IMR-90 (cell line): Measurements from ENCODE around the gene ANAPC1. TPM values are rescaled to one million over a fixed set of nuclear protein-coding genes. Genes with fewer than 3 reads are reported as not detected.

ENCODE experiments used
- ATAC-seq: fragments of 200-7000 bp; cut with Tn5 transposase; 2 replicates; pipeline ENCODE4 v1.9.1; 2020; ENCODE audit warnings: low read depth, mild to moderate bottlenecking, moderate library complexity
- BruUV-seq: library from RNA; stranded (reverse); fragments of 400-500 nt; replicated peaks from 2 replicates; lab custom pipeline; 2021; lab: Mats Ljungman, UMichigan
- CTCF ChIA-PET: fragments of 300-600 bp; formaldehyde crosslinking; extraction: SDS; loops from one replicate; lab custom pipeline; 2021; ENCODE audit warnings: antibody characterized with exemption; lab: Yijun Ruan, JAX
- POLR2A ChIA-PET: fragments of 300-600 bp; sonication (Branson Sonifier 250); formaldehyde crosslinking; loops from one replicate; lab custom pipeline; 2022; ENCODE audit warnings: antibody characterized with exemption; ENCODE audit not compliant: unreplicated experiment; lab: Charles Lee
- DNase-seq: peaks from one replicate; pipeline ENCODE4 v3.0.0; 2013
- H2AFZ ChIP-seq: replicated peaks from 2 replicates; pipeline ENCODE3; 2013; ENCODE audit warnings: low read length, mild to moderate bottlenecking; ENCODE audit not compliant: poor library complexity
- H2AK5ac ChIP-seq: 2 replicates; pipeline ENCODE4 v1.6.1; 2013; ENCODE audit warnings: low read depth, low read length, inconsistent platforms
- H2AK9ac ChIP-seq: replicated peaks from 2 replicates; pipeline ENCODE3; 2013; ENCODE audit warnings: mild to moderate bottlenecking, low read depth, low read length, moderate library complexity; ENCODE audit not compliant: poor library complexity
- H2BK120ac ChIP-seq: 2 replicates; pipeline ENCODE4 v1.6.1; 2013; ENCODE audit warnings: low read depth, low read length, inconsistent platforms
- H2BK15ac ChIP-seq: 3 replicates; pipeline ENCODE4 v1.6.1; 2013; ENCODE audit warnings: low read depth, low read length, inconsistent platforms
- H2BK20ac ChIP-seq: 2 replicates; pipeline ENCODE4 v1.6.1; 2013; ENCODE audit warnings: low read depth, mild to moderate bottlenecking, inconsistent platforms, low read length, moderate library complexity
- H2BK5ac ChIP-seq: 2 replicates; pipeline ENCODE4 v1.6.1; 2013; ENCODE audit warnings: mild to moderate bottlenecking, low read depth, low read length, inconsistent platforms; ENCODE audit not compliant: poor library complexity, severe bottlenecking
- H3K14ac ChIP-seq: replicated peaks from 2 replicates; pipeline ENCODE4 v1.6.1; 2013; ENCODE audit warnings: low read depth, low read length, inconsistent platforms
- H3K18ac ChIP-seq: 2 replicates; pipeline ENCODE4 v1.6.1; 2013; ENCODE audit warnings: low read depth, low read length, control low read depth
- H3K23ac ChIP-seq: 2 replicates; pipeline ENCODE4 v1.6.1; 2013; ENCODE audit warnings: low read depth, low read length, inconsistent platforms
- H3K27ac ChIP-seq: 2 replicates; pipeline ENCODE4 v1.5.1; 2013; ENCODE audit warnings: mild to moderate bottlenecking, control low read depth, low read length; ENCODE audit not compliant: insufficient read depth
- H3K27me3 ChIP-seq: 2 replicates; pipeline ENCODE4 v1.6.1; 2013; ENCODE audit warnings: low read length; ENCODE audit not compliant: control insufficient read depth, insufficient read depth
- H3K36me3 ChIP-seq: 2 replicates; pipeline ENCODE4 v1.6.1; 2013; ENCODE audit warnings: low read length, mixed read lengths; ENCODE audit not compliant: control insufficient read depth, insufficient read depth
- H3K4ac ChIP-seq: 2 replicates; pipeline ENCODE4 v1.6.1; 2013; ENCODE audit warnings: low read depth, low read length, inconsistent platforms
- H3K4me1 ChIP-seq: 2 replicates; pipeline ENCODE4 v1.6.1; 2013; ENCODE audit warnings: low read length, mixed read lengths; ENCODE audit not compliant: control insufficient read depth, insufficient read depth
- H3K4me2 ChIP-seq: 2 replicates; pipeline ENCODE4 v1.6.1; 2013; ENCODE audit warnings: low read depth, mild to moderate bottlenecking, control low read depth, low read length, moderate library complexity
- H3K4me3 ChIP-seq: 2 replicates; pipeline ENCODE4 v1.5.1; 2013; ENCODE audit warnings: low read depth, mild to moderate bottlenecking, control low read depth, low read length, moderate library complexity; ENCODE audit not compliant: insufficient read depth
- H3K56ac ChIP-seq: 2 replicates; pipeline ENCODE4 v1.6.1; 2013; ENCODE audit warnings: low read length, inconsistent platforms; ENCODE audit not compliant: insufficient read depth; ENCODE audit errors: extremely low read depth
- H3K79me1 ChIP-seq, 2 experiments: 2 replicates each; pipeline ENCODE4 v1.6.1; 2013; ENCODE audit warnings: low read length in 2 of 2, inconsistent platforms in 1 of 2, low read depth in 1 of 2
- H3K9ac ChIP-seq: 2 replicates; pipeline ENCODE4 v1.6.1; 2013; ENCODE audit warnings: low read depth, low read length, control low read depth
- H3K9me1 ChIP-seq: 2 replicates; pipeline ENCODE4 v1.6.1; 2013; ENCODE audit warnings: low read length, inconsistent platforms; ENCODE audit not compliant: insufficient read depth
- H3K9me3 ChIP-seq: 2 replicates; pipeline ENCODE4 v1.6.1; 2013; ENCODE audit warnings: low read length; ENCODE audit not compliant: control insufficient read depth, insufficient read depth
- H4K20me1 ChIP-seq: 2 replicates; pipeline ENCODE4 v1.6.1; 2013; ENCODE audit warnings: low read length, inconsistent platforms; ENCODE audit not compliant: insufficient read depth
- H4K5ac ChIP-seq: 2 replicates; pipeline ENCODE4 v1.6.1; 2013; ENCODE audit warnings: mild to moderate bottlenecking, low read depth, low read length, control low read depth
- H4K8ac ChIP-seq, 2 experiments: 2 replicates each; pipeline ENCODE4 v1.6.1; 2013; ENCODE audit warnings: low read depth in 2 of 2, low read length in 2 of 2, control low read depth in 1 of 2, inconsistent platforms in 1 of 2
- H4K91ac ChIP-seq: 2 replicates; pipeline ENCODE4 v1.6.1; 2013; ENCODE audit warnings: low read depth, low read length, inconsistent platforms; ENCODE audit not compliant: insufficient read depth
- USF2 ChIP-seq: fragments of 150-350 bp; IDR thresholded peaks from 2 replicates; pipeline ENCODE4 v1.6.1; 2017; ENCODE audit warnings: mild to moderate bottlenecking, antibody characterized with exemption, low read length, low read depth
- WGBS, 2 experiments: methylation state at CpG; one replicate each; pipeline versions ENCODE4 v1.1.5 to v1.1.7; 2013; ENCODE audit warnings: missing lambda C conversion rate in 2 of 2; ENCODE audit not compliant: insufficient read length in 1 of 2; ENCODE audit errors: extremely low coverage in 2 of 2; 5-methylcytosine and 5-hydroxymethylcytosine counted together
- dilution Hi-C: fragments of 300-500 bp; cut with HindIII; formaldehyde crosslinking; loops from one replicate; pipeline ENCODE4 v1.14.3; 2018; ENCODE audit warnings: low sequenced_read_pairs; ENCODE audit not compliant: unreplicated experiment
- in situ Hi-C: fragments of 300-500 bp; cut with MboI; formaldehyde crosslinking; loops from 3 replicates; pipeline ENCODE4 v1.14.3; 2019; ENCODE audit warnings: low sequenced_read_pairs, inconsistent platforms, mixed read lengths
- intact Hi-C: fragments of 100-400 bp; cut with micrococcal nuclease; formaldehyde crosslinking; loops from 2 replicates; pipeline ENCODE4 v1.10.0; 2022
- polyA plus RNA-seq, 3 experiments: library from polyadenylated mRNA; depleted of rRNA; stranded (reverse); fragments of >200 nt; gene quantifications; 2 replicates each; pipeline ENCODE4 v1.2.3, GENCODE V29; 2012; ENCODE audit warnings: low replicate concordance in 1 of 3
- total RNA-seq: library from RNA; depleted of rRNA; stranded (reverse); fragments of >200 nt; gene quantifications from 2 replicates; pipeline ENCODE4 v1.2.3, GENCODE V29; 2012

ANAPC1 gene
- total and polyA plus RNA-seq, 2 of the 4 experiments (the other 2 are of a cell fraction) = 14.6 to 50.7 TPM

GRCh38 chr2:111898703-111899514, 14.9 kb upstream of the ANAPC1 start:
- in situ Hi-C loops (no loop called here), dilution Hi-C loops (no loop called here), intact Hi-C loops (no loop called here)
- Histone ChIP-seq H2BK20ac (no peak overlapping the region), H2AK5ac (no peak overlapping the region), H2BK5ac (no peak overlapping the region), H4K5ac (no peak overlapping the region), H3K36me3 (no peaks in the 10 kb centered on the region), H2BK15ac (no peak overlapping the region), H3K9me1 (peaks cover 3% of the 10 kb centered on the region; the same call in 1 of the 2 replicates), H2AFZ (peak overlapping the region; percentile 89), H3K56ac (no peak overlapping the region), H2AK9ac (no peak overlapping the region), H3K9ac (no peak overlapping the region), H3K27ac (no peak overlapping the region), H4K20me1 (no peaks in the 10 kb centered on the region), H3K14ac (no peak overlapping the region), H3K4me2 (peak overlapping the region; percentile 51; the same call in 1 of the 2 replicates), H3K9me3 (no peaks in the 10 kb centered on the region), H3K4ac (no peak overlapping the region), H3K79me1 (no peaks in the 10 kb centered on the region), H4K91ac (no peak overlapping the region), H4K8ac (no peak overlapping the region), H3K23ac (no peak overlapping the region), H3K27me3 (peaks cover 57% of the 10 kb centered on the region), H3K4me3 (peak overlapping the region; percentile 42), H3K4me1 (peaks cover 4% of the 10 kb centered on the region), H2BK120ac (no peak overlapping the region), H3K18ac (no peak overlapping the region)
- peak; percentile 3 for ATAC-seq
- no TSS peak for BruUV-seq
- ChIA-PET POLR2A (no interaction called here), CTCF (no interaction called here)
- DNase-seq = no peak
- no peak for TF ChIP-seq USF2
- 5% methylated on average over 4 of the region's 70 CpGs; no CpG with 5 or more reads in 1 of the 2 experiments for WGBS, 2 experiments
